HG02870 (cell line): ENCODE measurements around the gene TMPRSS3.

Experiments
- ATAC-seq: cut with Tn5 transposase; IDR thresholded peaks from one replicate; pipeline ENCODE4 v1.9.1; 2021; ENCODE audit warnings: mild to moderate bottlenecking, moderate library complexity; ENCODE audit not compliant: unreplicated experiment

The TMPRSS3 gene

DNA sequence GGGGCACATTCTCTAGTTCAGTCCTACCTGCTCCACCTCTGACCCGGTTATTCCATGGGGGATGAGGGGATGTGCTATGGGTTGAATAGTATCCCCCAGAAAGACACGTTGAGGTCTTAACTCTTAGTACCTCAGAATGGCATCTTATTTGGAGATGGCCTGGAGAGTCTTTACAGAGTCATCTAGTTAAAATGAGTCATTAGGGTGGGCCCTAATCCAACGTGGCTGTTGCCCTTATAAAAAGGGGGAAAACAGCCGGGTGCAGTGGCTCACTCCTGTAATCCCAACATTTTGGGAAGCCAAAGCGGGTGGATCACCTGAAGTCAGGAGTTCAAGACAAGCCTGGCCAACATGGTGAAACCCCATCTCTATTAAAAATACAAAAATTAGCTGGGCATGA, 5.7 kb downstream of the TMPRSS3 start:
- no peak for ATAC-seq

DNA sequence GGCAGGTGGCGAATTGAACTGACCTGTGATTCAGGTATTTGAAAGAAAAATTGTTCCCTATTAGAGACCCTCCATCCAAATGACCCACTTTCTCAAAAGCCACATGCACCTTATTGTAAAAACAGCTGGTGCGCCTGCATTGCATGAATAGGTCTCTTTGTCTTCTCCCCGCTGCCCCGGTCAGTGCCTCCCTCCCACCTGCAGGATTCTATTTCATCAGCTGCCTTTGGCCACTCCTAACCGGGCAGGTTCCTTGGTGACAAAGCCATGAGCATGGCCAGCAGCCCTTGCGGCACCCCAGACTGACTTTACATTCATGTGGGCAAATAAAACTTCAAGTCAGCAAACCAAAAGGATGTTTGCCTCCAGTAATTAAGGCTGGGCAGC, 6.4 kb downstream of the TMPRSS3 start:
- no peak for ATAC-seq

DNA sequence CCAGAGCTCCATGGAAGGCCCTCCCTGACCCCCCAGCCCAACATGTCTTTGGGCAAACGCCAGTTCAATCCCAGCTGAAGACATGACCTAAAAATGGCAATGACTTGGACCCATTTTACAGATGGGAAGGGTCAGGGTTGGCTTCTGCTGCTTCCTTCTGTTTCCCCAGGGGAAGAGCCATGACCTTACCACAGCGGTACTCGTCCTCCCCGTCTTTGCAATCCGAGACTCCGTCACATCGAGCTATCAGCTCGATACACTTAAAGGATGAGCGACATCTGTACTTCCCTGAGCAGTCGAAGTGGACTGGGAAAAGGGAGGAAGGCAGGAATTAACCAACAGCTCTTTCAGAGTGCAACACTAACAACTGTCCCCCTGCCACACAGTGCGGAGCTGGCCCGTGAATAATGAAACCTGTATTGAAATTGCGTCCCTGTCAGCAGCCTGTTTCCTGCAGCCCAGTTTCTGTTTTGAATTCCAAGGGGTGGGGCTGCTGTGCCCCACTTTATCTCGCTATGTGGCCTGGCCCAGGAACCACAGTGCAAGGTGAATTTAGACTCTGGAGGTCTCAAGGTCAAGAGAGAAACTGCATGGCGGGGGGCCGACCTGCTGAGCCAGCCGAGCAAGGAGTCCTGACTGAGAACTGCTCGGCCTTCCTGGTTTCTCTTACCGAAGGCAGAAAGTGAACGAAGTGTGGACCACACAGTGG, 7.0 kb downstream of the TMPRSS3 start:
- ATAC-seq: no peak

DNA sequence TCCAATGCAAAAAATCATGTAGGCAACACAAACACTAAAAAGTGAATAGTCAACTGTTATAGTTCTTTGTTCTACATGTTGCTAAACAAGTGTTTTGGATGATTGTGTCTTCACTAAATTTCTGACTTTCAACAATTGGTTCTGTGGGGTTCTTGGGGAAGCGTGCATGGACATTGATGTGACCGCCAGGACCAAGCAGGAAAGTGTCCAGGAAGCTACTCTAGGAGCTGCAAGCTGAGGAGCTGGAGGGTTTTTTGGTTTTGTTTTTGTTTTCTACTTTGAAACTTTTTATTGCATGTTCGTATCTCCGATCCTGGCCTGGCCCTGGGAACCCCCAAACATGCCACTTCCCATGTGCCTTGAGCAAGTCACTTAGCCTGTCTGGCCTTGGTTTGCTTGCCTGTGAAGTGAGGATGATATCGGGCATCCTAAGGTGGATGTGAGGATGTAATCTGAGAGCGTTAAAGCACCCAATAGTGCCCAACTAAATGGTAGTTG, 8.0 kb downstream of the TMPRSS3 start:
- ATAC-seq: no peak

DNA sequence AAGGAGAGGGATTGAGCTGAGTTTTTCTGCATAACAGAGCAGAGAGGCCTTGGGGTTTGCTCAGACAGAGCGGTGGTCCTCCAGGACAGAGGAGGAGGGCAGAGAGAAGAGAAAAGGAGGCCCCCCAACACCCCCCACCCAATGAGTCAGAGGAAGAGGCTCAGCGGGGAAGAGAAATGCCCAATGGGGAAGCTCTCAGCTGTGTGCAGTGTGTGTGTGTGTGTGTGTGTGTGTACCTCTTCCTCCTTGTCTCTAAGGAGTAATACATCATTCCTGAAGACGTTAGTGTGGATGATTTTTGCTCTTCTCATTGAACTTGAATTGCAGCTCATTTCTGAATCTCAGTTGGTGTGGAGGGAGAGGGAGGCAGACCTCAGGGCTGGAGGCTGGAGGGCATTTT, 8.7 kb downstream of the TMPRSS3 start:
- ATAC-seq: no peak

DNA sequence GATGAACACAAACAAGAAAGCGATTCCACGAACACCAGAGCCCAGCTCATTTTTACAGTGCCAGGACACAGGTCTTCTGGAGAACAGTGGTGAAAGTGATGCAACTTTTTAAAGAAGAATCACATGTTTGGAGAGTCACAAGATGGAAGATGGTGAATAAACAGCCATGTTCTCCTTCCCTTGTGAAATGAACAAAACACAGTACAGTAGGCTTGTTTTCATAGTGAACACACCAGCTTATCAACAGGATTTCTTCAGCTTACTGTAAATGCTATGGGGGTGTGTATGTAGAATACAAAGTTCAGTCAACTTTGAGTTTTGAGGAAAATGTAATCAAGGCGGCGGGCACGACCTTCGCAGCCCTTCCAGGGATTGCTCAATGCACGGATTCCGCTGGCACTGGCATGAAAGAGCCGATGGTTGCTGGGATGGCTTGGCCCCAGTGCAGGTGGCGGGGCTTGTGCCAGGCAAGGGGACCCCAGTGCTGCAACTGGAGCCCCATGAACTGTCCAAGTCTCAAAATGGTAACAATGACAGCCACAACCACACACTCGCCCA, 9.7 kb downstream of the TMPRSS3 start:
- no peak for ATAC-seq

DNA sequence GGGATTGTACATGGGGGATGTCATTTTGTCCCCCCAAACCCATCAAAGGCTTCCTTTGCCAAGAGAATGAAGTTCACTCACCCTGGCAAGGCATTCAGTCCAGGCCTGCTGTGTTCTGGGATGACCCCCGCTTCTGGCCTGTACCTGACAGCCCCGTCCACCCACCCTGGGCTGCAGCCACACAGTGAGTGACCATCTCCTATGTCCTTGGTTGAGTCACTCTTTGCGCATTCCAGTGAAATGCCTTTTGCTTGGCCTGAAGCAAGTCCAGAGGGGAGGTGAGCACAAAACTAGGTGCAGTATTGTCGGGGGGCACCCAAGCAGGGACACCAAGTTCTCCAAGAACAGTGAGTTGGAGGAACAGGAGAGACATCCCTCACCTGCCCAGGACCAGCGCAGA, 10.2 kb downstream of the TMPRSS3 start:
- ATAC-seq: no peak

DNA sequence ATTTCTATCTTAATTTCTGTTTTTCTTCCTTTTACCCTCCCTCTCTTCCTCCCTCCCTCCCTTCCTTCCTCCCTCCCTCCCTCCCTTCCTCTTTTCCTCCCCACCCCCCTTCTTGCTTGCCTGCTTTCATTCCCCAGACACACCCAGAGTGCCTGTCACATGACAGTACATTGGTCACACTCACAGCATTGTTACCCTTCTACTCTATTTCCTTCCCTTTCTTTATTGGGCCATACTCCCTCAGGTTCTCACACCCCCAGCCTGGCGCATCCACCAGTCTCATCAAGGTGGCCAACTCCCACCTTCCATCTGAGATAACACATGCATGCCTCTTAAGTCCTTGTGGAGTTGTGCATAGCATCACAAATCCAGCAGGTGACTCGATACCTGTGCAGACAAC, 10.9 kb downstream of the TMPRSS3 start:
- ATAC-seq: no peak

DNA sequence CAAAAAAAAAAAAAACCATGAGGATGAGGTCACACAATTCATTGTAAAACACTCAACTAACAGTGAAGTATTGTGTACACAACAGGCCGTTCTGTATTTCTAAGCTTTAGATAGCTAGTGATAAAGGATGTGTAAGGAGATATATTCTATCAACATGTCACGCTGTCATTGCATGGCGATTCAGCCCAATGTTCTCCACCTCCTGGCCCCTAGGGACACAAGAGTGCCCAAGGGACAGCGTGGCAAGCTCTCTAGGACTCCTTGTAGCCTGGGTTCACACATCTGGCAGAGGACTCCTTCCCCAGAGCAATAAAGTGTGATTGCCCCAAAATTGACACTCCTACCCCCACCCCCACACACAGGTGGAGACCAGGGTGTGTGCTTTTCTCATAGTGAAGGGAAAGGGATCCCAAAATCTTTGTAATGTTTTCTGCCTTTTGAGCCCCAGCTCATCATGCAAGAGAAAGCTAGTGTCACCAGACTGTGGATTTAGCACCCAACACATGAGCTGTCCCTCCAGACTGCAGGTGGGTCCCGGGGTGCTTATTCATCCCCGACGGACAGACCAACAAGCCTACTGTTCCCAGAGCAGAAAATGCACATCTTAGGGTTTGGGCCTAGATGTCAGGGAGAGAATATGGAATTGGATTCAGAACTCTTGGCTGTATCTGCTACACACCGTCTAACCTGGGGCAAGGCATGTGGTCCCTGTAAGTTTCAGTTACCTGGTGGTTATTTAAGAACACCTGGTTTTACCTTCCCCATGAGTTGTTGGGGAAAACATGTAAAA, 11.5 kb downstream of the TMPRSS3 start:
- no peak for ATAC-seq

DNA sequence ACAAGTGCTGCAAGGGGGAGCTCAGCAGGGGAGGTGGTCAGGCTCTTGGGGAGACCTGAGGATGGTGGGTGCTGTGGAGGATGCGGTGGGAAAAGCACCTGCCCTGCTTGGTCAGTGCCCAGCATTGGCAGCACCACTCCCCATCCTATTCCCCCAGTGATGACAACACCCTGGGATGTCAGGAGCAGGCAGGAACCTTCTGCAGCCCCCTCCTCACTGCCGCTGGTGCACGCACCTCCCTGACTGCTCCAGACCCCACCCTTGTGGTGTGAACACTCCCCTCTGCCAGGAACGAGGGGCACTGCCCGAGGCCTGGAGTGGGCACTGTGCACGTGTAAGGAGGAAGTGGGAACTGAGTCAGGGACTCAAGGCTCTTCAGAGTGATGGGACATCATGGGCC, 12.5 kb downstream of the TMPRSS3 start:
- ATAC-seq: no peak

DNA sequence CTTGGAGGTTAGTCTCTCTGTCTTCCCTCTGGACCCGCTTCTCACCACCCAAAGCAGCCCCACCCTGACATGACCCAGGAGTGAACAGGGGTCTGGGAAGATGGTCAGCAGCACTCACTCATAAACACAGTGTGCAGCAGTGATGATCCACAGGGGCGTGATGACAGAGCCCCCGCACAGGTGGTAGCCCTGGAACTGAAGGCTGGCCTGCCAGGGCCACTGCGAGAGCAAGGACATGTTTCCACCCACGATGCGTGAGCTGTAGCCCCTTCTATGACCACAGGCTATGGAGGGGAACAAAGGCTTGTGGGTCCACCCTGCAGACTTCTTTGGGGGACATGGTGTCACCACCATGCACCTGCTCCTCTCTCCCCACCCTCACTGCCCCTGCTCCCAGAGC, 12.9 kb downstream of the TMPRSS3 start:
- ATAC-seq: no peak

DNA sequence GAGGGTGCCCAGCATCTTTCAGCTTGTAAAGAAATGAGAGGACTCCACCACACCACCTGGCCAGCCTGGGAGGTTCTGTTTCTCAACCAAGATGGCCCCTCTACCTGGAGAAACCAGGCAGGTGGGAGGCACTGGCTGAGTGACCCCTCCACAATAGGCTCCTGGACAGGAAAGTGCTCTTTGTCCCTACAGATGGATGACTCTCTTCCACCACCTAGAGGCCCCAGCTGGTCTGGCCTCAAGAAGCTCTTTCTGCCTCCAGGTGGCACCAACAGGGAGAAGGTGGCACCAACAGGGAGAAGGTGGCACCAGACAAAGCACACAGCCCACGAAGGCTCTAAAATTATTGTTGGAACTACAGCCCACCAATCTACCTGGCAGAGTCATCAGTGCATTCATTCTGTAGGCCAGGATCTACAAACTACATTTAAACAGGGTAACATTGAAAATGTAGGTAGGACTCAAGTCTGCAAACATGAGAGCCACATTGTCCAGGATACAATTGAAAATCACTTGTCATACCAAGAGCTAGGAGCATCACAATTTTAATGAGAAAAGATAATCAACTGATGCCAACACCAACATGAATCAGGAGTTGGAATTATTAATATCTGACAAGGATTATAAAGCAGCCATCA, 14.4 kb downstream of the TMPRSS3 start:
- ATAC-seq: no peak

DNA sequence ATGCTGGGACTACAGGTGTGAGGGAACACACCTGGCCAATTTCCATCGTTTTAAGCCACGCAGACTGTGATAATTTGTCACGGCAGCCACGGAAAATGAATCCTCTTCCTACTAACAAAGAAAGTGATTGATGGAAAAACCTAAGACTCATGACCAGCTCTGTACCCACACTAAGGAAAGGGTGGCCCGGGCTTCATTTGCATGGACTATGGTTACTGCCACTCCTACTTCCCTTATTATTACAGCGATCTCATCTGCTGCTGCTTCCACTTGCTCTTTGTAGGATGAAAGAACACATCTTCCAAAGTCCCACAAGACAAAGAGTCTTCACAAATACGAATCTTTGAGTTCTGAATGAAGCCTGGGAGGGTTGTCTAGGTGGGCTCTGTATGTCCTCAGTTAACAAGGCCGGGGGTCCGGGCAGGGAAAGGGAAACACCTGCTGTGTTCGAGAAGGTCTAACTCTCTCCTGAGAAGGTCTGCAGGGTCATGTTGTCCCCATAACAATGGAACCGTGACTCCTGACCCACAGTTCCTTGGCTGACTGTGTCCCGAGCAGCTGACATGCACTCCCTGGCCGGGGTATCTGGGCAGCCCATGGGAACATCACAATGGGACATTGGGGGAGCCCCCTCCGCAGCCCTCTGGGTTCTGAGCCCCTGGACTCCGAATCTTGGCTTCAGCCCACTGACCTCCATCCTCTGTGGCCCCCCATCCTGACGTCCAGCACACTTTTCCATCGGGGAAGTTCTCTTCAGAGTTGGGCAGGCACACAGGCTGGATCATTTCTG, 16.2 kb downstream of the TMPRSS3 start:
- no peak for ATAC-seq

DNA sequence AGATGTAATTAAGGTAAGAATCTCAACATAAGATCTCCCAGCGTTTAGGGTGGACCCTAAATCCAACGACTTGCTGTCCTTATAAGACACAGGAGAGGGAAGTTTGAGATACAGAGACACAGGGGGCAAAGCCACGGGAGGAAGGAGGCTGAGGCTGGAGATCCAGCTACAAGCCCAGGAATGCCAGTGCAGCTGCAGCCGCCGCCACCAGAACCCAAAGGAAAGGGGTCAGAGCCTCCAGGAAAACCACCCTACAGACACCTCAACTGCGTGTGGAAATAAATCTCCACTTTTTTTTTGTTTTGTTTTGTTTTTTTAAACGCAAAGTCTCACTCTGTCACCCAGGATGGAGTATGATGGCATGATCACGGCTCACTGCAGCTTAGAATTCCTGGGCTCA, 17.4 kb downstream of the TMPRSS3 start:
- no peak for ATAC-seq

DNA sequence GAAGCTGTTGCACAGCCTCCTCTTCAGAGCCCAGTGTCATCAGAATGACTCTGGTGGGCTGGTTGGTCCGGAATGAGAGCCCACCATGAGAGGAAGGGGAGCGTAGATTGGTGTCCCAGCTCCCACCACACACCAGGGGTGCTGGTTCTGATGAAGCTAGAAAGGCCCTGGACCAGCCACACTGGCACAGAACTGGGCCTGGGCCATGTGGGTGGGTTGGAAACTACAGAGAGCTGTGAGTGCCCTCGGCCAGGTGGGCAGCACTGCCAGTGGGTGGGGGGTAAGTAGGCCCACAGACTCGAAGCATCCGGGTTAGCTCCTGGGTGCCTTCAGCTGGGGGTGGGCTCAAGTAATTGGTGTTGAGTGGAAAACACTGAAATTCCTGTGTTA, 17.9 kb downstream of the TMPRSS3 start:
- no peak for ATAC-seq

DNA sequence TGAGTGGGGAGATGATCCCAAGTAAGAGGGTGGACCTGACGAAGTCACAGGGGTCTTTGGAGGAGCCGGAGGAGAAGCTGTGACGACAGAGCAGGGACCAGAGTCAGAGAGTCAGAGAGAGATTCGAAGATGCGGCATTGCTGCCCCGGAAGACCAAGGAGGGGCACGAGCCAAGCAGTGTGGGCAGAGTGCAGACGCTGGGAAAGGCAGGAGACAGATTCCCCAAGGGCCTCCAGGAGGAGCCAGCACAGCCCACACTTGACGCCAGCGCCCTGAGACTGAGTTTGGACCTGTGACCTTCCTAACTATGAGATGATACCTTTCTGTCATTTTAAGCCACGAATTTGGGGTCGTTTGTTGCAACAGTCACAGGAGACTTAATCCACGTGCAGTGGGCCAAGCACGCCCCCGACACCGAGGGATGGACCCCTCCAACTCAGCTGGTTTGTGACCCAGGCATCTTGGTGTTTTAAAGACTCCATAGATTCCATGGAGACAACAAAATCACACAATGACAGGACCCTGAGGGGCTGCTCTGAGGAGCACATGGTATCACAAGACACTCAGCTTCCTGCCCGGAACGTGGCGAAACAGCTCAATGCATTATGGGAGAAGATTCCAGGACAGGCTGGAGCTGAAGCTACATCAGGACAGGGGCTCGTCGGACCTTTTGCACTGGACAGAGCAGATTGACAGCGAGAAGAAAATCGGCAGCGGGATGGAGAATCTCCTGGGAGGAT, 18.5 kb downstream of the TMPRSS3 start:
- no peak for ATAC-seq

DNA sequence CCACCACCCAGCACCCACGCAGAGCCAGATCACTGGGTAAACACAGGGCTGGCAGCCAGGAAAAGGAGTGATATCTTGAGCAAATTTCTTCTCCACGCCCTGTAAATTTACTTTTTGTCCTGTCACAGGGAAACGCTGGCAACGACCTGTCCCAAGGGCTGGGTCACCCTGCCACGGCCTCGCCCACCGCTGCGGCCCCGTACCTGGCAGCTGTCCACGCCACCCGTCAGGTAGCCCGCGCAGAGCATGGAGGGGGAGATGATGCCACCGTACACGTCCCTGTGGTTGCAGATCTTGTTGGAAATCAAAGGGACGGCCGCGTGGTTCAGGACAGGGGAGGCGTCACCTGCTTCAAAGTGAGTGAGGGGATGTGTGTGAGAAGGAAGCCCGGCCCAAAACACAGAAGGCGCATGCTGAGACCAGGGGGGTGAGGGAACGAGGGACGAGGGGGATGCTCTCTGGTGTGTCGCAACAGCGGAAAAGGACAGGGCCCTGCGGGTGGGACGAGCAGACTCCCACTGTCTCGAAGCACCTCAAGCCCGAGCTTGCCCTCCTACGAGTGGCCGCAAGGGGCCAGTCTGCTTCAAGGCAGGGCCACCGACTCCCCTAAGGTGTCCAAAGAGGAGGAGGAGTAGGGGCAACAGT, 19.4 kb downstream of the TMPRSS3 start:
- no peak for ATAC-seq

DNA sequence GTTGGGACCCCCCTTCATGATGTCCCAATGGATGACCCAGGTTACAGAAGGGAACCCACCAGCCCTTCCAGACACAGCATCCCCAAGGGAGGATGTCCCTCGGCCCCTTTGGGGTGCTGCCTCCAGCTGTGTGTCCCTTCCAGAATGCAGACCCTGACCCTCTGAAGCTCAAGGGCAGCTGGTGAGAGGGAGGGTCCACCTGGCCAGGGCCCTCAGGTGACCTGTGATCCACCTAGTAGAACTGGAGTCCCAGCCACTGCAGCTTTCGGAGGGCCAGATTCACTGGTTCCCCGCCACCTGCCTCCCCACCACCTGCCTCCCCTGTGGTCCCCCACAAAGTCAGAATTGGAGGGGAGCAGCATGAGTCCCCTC, 19.9 kb downstream of the TMPRSS3 start:
- ATAC-seq: no peak

DNA sequence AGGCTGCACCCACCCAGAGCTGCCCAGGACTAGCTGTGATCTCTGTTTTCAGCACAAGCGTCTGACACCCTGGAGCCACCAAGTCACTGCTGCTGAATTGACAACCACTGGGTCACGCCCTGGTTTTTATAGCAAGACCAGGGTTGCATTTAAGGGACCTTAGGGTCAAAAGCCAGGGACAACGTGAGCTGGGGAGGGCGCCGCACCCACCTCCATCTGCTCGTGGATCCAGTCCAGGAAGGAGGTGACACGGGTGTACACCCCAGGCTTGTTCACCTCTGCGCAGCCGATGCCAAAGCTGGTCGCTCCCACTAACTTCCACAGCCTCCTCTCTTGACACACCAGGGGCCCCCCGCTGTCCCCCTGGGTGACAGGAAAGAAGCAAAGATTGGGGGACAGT, 20.3 kb downstream of the TMPRSS3 start:
- no peak for ATAC-seq
